Heart left ventricle (tissue), 16 donors: ENCODE data around the gene CAPN14. TPM values are rescaled to one million over a fixed set of nuclear protein-coding genes. Genes with fewer than 3 reads are reported as not detected.

Experiments
- ATAC-seq, 4 donors: fragments of 200-7000 bp; cut with Tn5 transposase; one replicate each; pipeline ENCODE4 v1.9.1; 2020 to 2022; ENCODE audit warnings: moderate library complexity in 4 of 4, mild to moderate bottlenecking in 3 of 4, moderate number of reproducible peaks in 1 of 4
- DNase-seq, 5 donors: peaks; one replicate each; pipeline ENCODE4 v3.0.0-alpha.2; 2020
- H3K27ac ChIP-seq, 12 donors: fragments of 200-600 bp; sonication (generic) in 4 of 12; one replicate each; pipeline versions ENCODE4 v1.5.0 to v1.8.0; 2016 to 2022; ENCODE audit warnings: mild to moderate bottlenecking in 2 of 12
- H3K27me3 ChIP-seq, 9 donors: fragments of 200-600 bp; sonication (generic) in 2 of 9; one replicate each; pipeline versions ENCODE4 v1.5.1 to v1.8.0; 2016 to 2022; ENCODE audit warnings: mild to moderate bottlenecking in 3 of 9
- H3K36me3 ChIP-seq, 9 donors: fragments of 200-600 bp; sonication (generic) in 2 of 9; one replicate each; pipeline versions ENCODE4 v1.5.0 to v1.8.0; 2018 to 2022; ENCODE audit warnings: mild to moderate bottlenecking in 2 of 9
- H3K4me1 ChIP-seq, 12 donors: fragments of 200-600 bp; sonication (generic) in 4 of 12; one replicate each; pipeline versions ENCODE4 v1.5.0 to v1.8.0; 2016 to 2022; ENCODE audit warnings: mild to moderate bottlenecking in 3 of 12
- H3K4me3 ChIP-seq, 12 donors: fragments of 200-600 bp; sonication (generic) in 4 of 12; one replicate each; pipeline versions ENCODE4 v1.5.0 to v1.8.0; 2017 to 2022; ENCODE audit warnings: mild to moderate bottlenecking in 9 of 12, moderate library complexity in 4 of 12
- H3K9me3 ChIP-seq, 12 donors: fragments of 200-600 bp; sonication (generic) in 4 of 12; one replicate each; pipeline versions ENCODE4 v1.5.0 to v1.8.0; 2016 to 2022; ENCODE audit warnings: mild to moderate bottlenecking in 1 of 12
- CTCF ChIP-seq, 12 donors: fragments of 200-600 bp; sonication (generic) in 4 of 12; IDR thresholded peaks; one replicate each; pipeline versions ENCODE4 v1.5.0 to v1.8.0; 2018 to 2022; ENCODE audit warnings: antibody characterized with exemption in 12 of 12, mild to moderate bottlenecking in 5 of 12
- POLR2A ChIP-seq, 2 donors: fragments of 450-650 bp; IDR thresholded peaks; one replicate each; pipeline ENCODE4 v1.6.1; 2017; ENCODE audit warnings: antibody characterized with exemption in 2 of 2, mild to moderate bottlenecking in 2 of 2, moderate library complexity in 2 of 2
- WGBS, 4 donors: extraction: QIAGEN DNeasy Blood & Tissue Kit in 2 of 4; methylation state at CpG; one replicate each; pipeline versions ENCODE4 v1.1.5 to v1.1.7; 2013 to 2018; 5-methylcytosine and 5-hydroxymethylcytosine counted together
- intact Hi-C, 10 donors: fragments of 100-400 bp; cut with DNase I; formaldehyde crosslinking; loops; one replicate each; pipeline versions ENCODE4 v1.11.1 to v1.14.2; 2022
- polyA plus RNA-seq, 2 donors: library from polyadenylated mRNA; stranded (reverse); fragments of 200-250 nt; gene quantifications; one replicate each; pipeline ENCODE4 v1.2.3, GENCODE V29; 2013
- total RNA-seq, 9 donors: library from RNA; depleted of rRNA in 2 of 9; stranded (reverse); fragments of >200 nt in 2 of 9; fragmentation: NEBNext Ultra II Directional in 3 of 9; extraction: Animal tissue kit (Norgen Biotek cat#: 25700) in 3 of 9; gene quantifications; one replicate each; pipeline versions ENCODE4 v1.1.0 to v1.2.4, GENCODE V29; 2016 to 2023
- donor health status: ischemic (EF 13 %, LVEDD 7.1; RV severe dilation, severe dysfunction).
- donor health status: healthy with polysubstance abuse.
- donor health status: DM: no; HTN: yes; CAD: no.
- donor health status: DM: no; HTN: no; CAD: no.
- donor health status: ischemic (EF 25% LVEDD 6.9; RV normal size, moderate dysfunction).
- donor health status: ischemic (EF 25% LVEDD 5.7; RV mildly dilated, moderate dysfunction).
- donor health status: healthy.
- donor health status: DM: yes; HTN: yes; CAD: no.
- donor health status: ischemic (EF 35%, LVEDD 5.7; RV mildly dilated, moderate dysfunction).
- donor health status: nonischemic (EF 11% LVEDD 7.7; RV severe dilation, severe dysfunction).
- donor health status: DM: yes; HTN: yes; CAD: no.
- donor health status: PGD.
- donor health status: ischemic (EF 29% LVEDD 5.4; RV normal size, mild dysfunction).
- donor health status: nonischemic (EF 23%, LVEDD 6.1; RV moderate dilation, normal function).

The CAPN14 gene
- total and polyA plus RNA-seq, 11 donors, result 0.04 to 0.44 (median 0.17) TPM

- TF ChIP-seq POLR2A (IDR thresholded peaks at IDR 0.05), result no peak
- TF ChIP-seq CTCF (IDR thresholded peaks at IDR 0.05), result no peak
- Histone ChIP-seq H3K9me3 (no peaks in the 10 kb centered on the region), H3K4me3 (no peak overlapping the region), H3K27ac (no peak overlapping the region), H3K36me3 (peaks cover 0 to 23% (median 17%) of the 10 kb centered on the region in 9 donors), H3K4me1 (peaks cover 11 to 40% (median 36%) of the 10 kb centered on the region in 12 donors), H3K27me3 (no peaks in the 10 kb centered on the region)
- intact Hi-C loops, result loop anchor here in 2 of 10 donors (5.0 kb wide), 2 partner anchors 34 to 69 kb away; no protein-coding TSS in a partner anchor
- WGBS, 4 donors, result 95 to 99% (median 96%) methylated on average over 5 of the region's 5 CpGs
- ATAC-seq (no peak), DNase-seq (peak in 1 of 5 donors; percentile 14)
Measured at GRCh38 chr2:31243053-31243452, 25.7 kb upstream of the CAPN14 start.

DNA sequence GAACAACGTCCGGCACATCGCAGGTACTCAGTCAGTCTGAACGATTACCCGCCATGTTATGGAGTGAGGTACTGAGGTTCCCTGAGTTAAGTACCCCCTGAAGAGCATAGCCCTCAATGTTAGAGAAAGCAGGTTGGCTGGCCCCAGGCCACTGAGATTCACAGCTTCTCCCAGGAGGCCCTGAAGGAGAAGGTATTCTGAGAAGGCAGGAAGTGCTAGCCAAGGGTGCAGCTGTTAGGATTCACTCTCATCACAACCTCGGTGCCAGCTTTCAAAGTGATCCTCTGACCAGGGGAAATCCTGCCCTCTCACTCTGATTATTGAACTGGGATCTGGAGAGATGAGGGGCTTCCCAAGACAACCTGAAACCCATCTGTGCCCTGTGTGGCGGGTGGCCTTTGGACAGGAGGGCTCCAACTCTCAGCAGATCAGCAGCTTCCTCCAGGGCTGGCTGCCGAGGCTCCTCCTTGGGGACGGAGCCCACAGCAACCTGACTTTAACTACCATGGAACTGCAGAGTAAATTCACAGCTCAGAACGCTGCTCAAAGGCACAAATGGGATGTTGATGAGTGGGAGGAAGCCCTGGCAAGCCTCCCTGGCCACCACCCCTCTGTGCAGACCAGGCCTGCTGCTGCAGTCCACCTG, 24.4 kb upstream of the CAPN14 start:
- Histone ChIP-seq H3K4me1 (peaks cover 11 to 51% (median 41%) of the 10 kb centered on the region in 12 donors), H3K9me3 (no peaks in the 10 kb centered on the region), H3K27ac (no peak overlapping the region), H3K4me3 (no peak overlapping the region), H3K36me3 (peaks cover 0 to 15% (median 10%) of the 10 kb centered on the region in 9 donors), H3K27me3 (no peaks in the 10 kb centered on the region)
- DNase-seq, result peak in 2 of 5 donors; percentile 24 to 41
- ATAC-seq, result no peak
- intact Hi-C loops, result loop anchor here in 2 of 10 donors (5.0 kb wide), 2 partner anchors 36 to 71 kb away; no protein-coding TSS in a partner anchor
- WGBS, 4 donors, result 63 to 87% (median 71%) methylated on average over 8 to 10 of the region's 10 CpGs
- TF ChIP-seq POLR2A (IDR thresholded peaks at IDR 0.05), result no peak
- no peak for TF ChIP-seq CTCF (IDR thresholded peaks at IDR 0.05)

DNA sequence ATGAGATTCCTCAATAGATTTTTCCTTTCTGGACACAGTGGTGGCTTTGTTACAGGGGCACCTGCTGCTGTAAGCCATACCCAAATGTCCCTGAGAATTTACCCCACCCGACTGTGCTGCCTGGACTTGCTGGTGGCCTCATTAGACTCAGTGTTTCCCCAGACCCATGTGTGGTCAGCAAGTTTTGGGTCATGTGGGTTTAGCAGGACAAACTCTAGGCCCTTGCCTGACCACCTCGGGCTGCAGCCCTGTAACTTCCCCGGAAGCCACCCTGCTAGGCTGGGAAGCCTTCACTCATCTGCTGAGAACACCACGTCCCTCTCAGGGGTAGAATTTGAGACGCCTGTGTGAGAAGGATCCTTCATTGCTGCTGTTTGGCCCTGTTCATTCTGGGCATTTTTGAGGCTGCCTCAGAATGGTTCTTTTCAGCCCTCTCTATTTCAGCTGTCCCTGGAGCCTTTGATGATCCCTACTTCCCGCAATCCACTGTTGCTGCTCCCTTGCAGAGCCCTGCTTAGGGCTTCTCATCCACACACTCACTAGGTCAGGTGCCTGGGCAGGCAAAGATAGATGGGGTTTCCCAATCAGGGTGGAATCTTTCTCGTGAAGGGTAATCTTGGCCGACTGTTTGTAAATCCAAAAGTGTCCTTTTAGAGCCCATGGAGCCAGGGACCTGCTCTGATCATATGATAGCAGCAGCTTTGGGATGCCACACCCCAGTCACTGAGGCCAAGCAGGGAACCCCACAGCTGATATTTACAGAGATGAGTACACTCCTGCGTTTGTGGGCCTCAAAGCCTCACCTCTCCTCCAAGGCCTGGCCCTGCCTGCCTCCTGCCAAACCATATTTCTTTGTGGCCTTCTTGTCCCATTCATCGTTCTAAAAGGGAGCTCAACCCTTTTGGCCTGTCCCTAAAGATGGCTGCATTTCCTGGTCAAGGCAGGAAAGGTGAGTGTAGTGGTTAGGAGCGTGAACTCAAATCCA, 23.4 kb upstream of the CAPN14 start:
- intact Hi-C loops, result loop anchor here in 2 of 10 donors (5.0 kb wide), 2 partner anchors 37 to 72 kb away; no protein-coding TSS in a partner anchor
- 72 to 76% (median 75%) methylated on average over 11 of the region's 11 CpGs for WGBS, 4 donors
- ATAC-seq (peak in 2 of 4 donors; percentile 2 to 4), DNase-seq (peak in 1 of 5 donors; percentile 25)
- H3K4me3 ChIP-seq, result no peak overlapping the region
- peak overlapping the region; percentile 73 to 95 (median 90) for H3K27ac ChIP-seq
- peaks cover 0 to 13% (median 9%) of the 10 kb centered on the region in 9 donors for H3K36me3 ChIP-seq
- TF ChIP-seq CTCF (IDR thresholded peaks at IDR 0.05) (no peak), POLR2A (IDR thresholded peaks at IDR 0.05) (no peak)
- peaks cover 11 to 62% (median 46%) of the 10 kb centered on the region in 12 donors for H3K4me1 ChIP-seq
- H3K27me3 ChIP-seq, result no peaks in the 10 kb centered on the region
- H3K9me3 ChIP-seq, result no peaks in the 10 kb centered on the region
